Activated CD8-positive, alpha-beta memory T cell treated with anti-CD3 and anti-CD28 coated beads, Interleukin-2, amount 50 U/mL, for 1 hour (primary cell): ENCODE data around the gene CABCOCO1.

Source experiments
- DNase-seq: peaks from one replicate; pipeline ENCODE4 v3.0.0-alpha.2; 2020; ENCODE audit errors: extremely low read depth

CABCOCO1 gene

GRCh38 chr10:61784354-61785133 is 121.8 kb downstream of the CABCOCO1 start:
- no peak for DNase-seq

DNA sequence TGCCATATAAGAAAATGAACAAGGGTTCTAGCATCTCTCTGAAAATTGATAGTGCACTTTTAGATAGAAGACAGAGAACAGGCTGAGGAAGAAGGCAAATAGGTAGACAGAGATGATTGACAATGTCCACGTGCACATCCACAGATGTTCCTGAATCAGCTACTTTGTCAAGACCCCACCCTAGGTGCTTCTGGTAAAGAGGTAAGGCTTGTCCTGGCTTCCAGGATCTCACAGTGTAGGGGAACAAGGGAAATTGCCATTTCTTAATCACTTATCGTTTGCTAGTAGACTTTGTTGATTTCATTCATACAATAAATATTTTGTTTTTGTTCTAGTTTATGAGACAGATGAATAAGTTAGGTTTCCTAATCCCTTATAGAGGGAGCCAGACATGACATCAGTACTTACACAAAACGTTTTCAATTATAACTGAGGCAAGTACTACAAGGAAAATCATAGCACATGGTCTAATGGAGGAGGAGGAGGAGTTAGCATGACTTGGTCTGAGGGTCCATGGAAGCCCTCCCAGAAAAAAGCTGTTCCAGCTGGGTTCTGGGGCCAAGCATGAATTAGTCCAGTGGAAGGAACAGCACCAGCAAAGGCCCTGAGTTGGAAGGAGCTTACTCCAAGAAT is 122.9 kb downstream of the CABCOCO1 start:
- no peak for DNase-seq

DNA sequence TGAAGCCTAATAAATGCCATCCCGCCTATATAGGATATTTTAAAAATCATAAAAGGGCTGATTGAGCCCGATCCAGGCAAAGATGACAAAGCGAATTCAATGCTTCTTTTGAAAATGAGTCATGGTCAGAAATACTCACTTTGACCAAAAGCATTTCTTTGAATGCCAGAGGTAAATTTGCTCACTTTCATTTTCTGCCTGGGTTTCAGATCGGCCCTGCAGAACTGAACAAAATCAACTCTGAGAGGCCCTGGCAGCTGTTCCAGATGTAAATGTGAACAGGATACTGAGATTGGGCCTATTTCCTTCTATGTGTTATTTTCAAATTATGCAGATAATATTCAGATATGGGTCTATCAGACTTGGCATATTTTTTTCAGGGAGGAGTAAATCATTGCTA is 124.0 kb downstream of the CABCOCO1 start:
- no peak for DNase-seq

DNA sequence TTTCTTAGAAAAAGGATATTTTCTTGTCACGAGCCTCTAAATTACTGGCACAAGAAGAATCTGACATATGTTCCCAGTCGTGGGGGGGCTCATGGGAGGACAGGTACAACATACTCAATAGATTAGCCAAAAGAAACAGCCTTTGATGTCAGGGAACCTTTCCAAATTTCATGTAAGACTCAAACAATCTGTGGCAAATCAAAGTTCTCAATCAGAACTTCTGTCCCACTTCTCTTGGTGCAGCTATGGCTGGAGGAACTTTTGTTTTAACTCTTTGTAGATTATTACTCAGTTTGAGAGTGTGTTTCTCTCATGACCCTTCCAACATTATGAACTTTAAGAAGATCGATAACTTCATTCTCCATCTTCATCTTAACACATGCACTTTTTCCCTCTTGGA is 124.4 kb downstream of the CABCOCO1 start:
- DNase-seq, result no peak

GRCh38 chr10:61789031-61789430 is 126.3 kb downstream of the CABCOCO1 start:
- DNase-seq, result no peak

DNA sequence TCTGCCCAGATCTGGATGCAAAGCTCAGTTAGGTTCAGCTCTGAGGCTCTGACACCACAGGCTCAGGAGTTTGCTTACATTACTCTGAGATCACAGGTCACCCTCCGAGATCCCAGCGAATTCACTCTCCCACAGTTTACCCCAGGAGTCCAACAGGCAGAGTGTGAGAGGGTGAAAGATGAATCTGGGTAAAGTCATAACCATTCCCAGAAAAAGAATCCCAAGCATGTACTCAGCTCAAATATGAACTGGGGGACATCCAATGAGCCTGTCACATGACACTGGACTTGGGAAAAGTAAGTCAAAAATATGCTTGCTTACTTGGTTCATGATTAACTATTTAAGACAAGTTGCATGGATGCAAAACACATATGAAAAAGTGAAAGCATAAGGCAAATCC is 128.5 kb downstream of the CABCOCO1 start:
- DNase-seq, result no peak

GRCh38 chr10:61792097-61792716 is 129.5 kb downstream of the CABCOCO1 start:
- DNase-seq, result no peak

DNA sequence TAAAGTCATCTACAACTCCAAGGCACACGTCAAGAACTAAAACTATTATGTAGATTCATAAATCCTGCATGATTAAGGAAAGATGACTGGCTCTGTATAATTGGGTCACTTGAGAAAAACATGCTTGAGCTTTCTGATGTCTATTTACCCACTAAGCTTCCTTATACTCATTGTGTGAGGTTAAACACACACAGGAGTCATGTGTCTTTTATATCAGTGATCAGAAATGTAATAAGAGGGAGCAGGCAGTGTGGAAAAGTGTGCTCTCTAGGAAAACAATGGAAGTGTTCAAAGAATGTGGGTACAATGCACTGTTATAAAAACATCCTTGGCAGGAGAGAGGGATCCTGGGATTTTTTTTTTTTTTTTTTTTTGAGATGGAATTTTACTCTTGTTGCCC is 130.2 kb downstream of the CABCOCO1 start:
- no peak for DNase-seq

GRCh38 chr10:61793760-61794703 is 131.3 kb downstream of the CABCOCO1 start:
- no peak for DNase-seq

GRCh38 chr10:61795147-61795546 is 132.4 kb downstream of the CABCOCO1 start:
- no peak for DNase-seq

- DNase-seq, result no peak
Measured at GRCh38 chr10:61795551-61795950, 132.8 kb downstream of the CABCOCO1 start.

DNA sequence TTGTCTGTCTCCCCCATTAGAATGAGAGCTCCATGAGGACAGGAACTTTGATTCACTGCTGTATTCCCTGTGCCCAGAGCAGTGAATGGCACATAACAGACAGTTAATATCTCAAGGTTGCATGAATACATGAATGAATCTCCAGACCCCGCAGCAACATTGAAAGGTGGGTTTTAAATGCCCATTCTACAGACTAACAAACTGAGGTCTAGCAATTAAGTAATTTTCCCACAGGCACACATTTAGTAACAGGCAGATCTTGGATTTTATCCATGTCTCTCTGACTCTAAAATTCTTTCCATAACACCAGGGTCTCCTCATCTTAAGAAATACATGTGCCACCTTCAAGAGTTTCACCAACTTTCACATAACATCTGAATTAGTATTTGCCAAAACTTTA is 134.1 kb downstream of the CABCOCO1 start:
- DNase-seq, result no peak

GRCh38 chr10:61797304-61798153 is 134.8 kb downstream of the CABCOCO1 start:
- no peak for DNase-seq

DNA sequence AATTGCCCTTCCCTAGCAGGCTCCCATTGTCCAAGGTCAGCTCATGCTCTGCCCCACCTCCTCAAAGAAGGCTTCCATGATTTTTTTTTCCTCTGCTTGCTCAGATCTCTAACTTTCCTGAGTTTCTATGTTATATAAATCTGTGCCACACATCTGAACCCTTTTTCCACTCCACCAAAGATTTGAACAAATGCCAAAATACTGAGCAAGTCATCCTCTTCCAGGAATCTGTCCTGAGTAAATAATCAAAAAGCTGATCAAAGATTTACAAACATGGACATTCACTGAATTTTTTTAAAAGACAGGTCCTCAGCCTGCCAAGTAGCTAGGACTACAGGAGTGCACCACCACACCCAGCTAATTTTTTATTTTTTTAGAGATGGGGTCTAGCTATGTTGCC is 136.0 kb downstream of the CABCOCO1 start:
- DNase-seq, result no peak

DNA sequence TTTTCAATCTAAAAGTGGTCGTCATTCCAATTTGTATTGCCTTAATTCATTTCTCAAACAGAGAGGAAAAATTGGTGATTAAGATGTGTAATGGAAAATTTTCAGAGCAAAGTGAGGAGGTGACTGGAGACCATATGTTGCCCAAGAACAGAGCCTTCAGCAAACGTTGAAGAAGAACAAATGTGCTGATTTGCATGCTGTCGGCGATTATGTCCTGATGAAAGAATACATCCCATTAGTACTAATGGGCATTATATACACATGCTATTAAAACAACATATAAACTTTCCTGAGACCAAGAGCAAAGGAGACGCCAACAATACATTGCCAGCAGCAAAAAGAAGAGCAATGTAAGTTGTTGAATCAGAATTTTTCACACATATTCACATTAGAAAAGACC is 138.8 kb downstream of the CABCOCO1 start:
- no peak for DNase-seq

DNA sequence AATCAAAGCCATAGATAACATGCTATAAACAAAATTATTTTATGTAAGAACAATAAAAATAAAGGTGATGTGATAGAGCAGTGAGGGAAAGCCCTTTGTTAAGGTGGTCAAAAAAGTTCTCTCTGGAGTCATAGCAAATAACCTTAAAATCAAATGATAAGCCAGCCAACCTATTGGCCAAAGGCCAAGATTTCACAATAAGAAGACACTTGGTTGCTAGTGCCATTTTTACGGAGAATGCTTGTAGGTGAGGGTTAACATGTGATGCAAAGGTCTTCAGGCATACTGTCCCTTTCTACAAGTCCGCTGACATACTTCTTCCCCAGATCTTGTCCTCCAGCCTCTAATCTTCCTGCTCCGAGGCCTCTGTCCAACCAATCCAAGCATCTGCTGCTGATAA is 140.5 kb downstream of the CABCOCO1 start:
- no peak for DNase-seq

DNA sequence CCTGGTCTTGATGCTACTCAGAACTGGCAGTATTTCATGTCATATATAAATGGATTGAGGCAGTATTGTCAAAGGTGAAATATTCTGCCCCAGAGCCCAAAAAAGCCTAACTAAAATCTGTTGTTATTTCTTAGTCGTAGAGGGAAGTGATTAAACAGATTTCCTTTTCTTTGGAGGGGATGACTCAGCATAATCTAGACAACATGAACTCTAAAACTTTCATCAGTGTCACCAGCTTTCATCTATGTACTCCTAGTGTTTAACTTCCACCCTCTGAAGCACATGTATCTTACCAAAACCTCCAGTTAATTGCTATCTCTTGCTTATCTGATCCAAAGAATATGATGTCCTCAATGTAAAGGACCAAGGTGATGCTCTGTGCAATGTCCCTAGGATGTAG is 141.7 kb downstream of the CABCOCO1 start:
- no peak for DNase-seq

- no peak for DNase-seq
Measured at GRCh38 chr10:61805091-61805490, 142.4 kb downstream of the CABCOCO1 start.

DNA sequence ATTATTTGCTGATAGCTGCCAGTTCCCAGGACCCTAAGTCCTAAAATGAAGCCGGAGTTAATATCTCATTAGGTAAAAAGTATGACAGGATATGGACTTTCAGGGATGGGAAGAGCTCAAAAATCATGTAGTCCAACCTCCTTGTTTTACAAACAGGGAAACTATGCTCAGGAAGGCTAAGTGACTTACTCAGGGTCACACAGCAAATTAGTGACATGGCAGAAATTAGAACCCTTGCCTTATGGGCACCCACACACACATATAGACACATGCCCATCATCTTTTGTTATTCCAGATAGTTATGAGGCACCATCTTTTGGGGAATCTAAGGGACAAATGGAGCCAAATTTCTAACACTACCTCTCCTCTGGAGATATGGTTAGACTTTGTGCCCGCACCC is 147.5 kb downstream of the CABCOCO1 start:
- no peak for DNase-seq

DNA sequence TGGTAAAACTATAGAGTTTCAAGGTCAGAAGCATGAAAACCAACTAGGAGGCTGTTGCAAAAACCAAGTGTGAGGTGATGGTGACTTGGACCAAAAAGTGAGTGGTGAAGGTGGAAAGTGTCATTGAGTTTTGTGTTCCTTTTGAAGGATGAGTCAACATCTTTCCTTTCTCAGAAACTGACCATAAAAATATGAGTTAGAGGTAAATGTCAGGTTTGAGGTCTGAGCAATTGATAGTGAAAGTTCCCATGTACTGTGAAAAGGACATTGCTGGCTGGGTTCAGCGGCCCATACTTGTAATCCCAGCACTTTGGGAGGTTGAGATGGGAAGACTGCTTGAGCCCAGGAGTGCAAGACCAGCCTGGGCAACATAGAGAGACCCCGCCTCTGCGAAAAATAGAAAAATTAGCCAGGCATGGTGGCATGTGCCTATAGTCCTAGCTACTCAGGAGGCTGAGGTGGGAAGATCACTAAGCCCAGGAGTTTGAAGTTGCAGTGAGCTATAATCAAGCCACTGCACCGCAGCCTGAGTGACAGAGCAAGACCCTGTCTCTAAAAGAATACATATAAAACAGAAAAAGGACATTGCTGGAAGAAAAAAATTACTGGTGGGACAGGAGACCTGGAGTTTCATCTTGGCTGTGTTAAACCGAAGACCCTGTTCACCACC is 149.5 kb downstream of the CABCOCO1 start:
- no peak for DNase-seq

DNA sequence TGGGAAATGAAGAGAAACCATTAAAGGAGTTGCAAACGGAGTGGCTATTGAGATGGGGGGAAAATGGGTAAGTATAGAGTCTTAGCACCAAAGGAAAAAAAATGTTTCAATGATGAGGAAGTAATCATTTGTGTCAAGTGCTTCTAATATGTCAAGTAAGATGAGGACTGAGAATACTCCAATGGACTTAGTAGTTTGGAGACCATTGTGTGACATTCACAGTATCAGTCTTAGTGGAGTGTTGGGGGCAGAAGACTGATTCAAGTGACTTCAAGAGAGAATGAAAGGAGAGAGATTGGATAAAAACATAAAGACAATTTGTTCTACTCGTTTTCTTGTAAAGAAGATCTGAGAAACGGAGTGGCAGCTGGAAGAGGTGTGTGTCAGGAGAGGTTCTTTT is 150.2 kb downstream of the CABCOCO1 start:
- DNase-seq, result no peak
